H9 (cell line): ENCODE data around the gene BEGAIN. TPM values are rescaled to one million over a fixed set of nuclear protein-coding genes. Genes with fewer than 3 reads are reported as not detected.

Source experiments
- DNase-seq: peaks from one replicate; pipeline ENCODE4 v3.0.0-alpha.2; 2017
- H2AFZ ChIP-seq: one replicate; pipeline ENCODE4 v1.6.1; 2013; ENCODE audit warnings: mild to moderate bottlenecking, low read length, control low read depth, moderate library complexity
- H2AK5ac ChIP-seq: 2 replicates; pipeline ENCODE4 v1.6.1; 2013; ENCODE audit warnings: low read length, control low read depth, mixed read lengths; ENCODE audit not compliant: insufficient read length
- H2BK120ac ChIP-seq: one replicate; pipeline ENCODE4 v1.6.1; 2013; ENCODE audit warnings: low read depth, mild to moderate bottlenecking, low read length, control low read depth, inconsistent platforms; ENCODE audit not compliant: poor library complexity, severe bottlenecking
- H2BK12ac ChIP-seq: 2 replicates; pipeline ENCODE4 v1.6.1; 2013; ENCODE audit warnings: low read length, control low read depth, mixed read lengths, low read depth; ENCODE audit not compliant: insufficient read length
- H2BK15ac ChIP-seq: 2 replicates; pipeline ENCODE4 v1.6.1; 2013; ENCODE audit warnings: low read depth, low read length, control low read depth
- H2BK20ac ChIP-seq: one replicate; pipeline ENCODE4 v1.6.1; 2013; ENCODE audit warnings: low read depth, mild to moderate bottlenecking, low read length, control low read depth, inconsistent platforms; ENCODE audit not compliant: poor library complexity, severe bottlenecking
- H2BK5ac ChIP-seq: 2 replicates; pipeline ENCODE4 v1.6.1; 2013; ENCODE audit warnings: low read length, control low read depth, mixed read lengths; ENCODE audit not compliant: insufficient read length
- H3K14ac ChIP-seq: 2 replicates; pipeline ENCODE4 v1.6.1; 2013; ENCODE audit warnings: low read length, control low read depth; ENCODE audit not compliant: insufficient read depth
- H3K18ac ChIP-seq: 2 replicates; pipeline ENCODE4 v1.6.1; 2013; ENCODE audit warnings: low read depth, mild to moderate bottlenecking, mixed read lengths, low read length, control low read depth; ENCODE audit not compliant: insufficient read length
- H3K23ac ChIP-seq: 2 replicates; pipeline ENCODE4 v1.6.1; 2013; ENCODE audit warnings: low read length, control low read depth, mixed read lengths, low read depth; ENCODE audit not compliant: insufficient read length
- H3K23me2 ChIP-seq: 2 replicates; pipeline ENCODE4 v1.6.1; 2013; ENCODE audit warnings: low read depth, mild to moderate bottlenecking, mixed read lengths, low read length, control low read depth; ENCODE audit not compliant: insufficient read length, poor library complexity, severe bottlenecking
- H3K27ac ChIP-seq: 2 replicates; pipeline ENCODE4 v1.5.1; 2013; ENCODE audit warnings: low read length, control low read depth, mixed read lengths, low read depth; ENCODE audit not compliant: insufficient read length
- H3K27me3 ChIP-seq: 2 replicates; pipeline ENCODE4 v1.6.1; 2013; ENCODE audit warnings: low read length, control low read depth, inconsistent platforms; ENCODE audit not compliant: insufficient read depth
- H3K4ac ChIP-seq: 2 replicates; pipeline ENCODE4 v1.6.1; 2013; ENCODE audit warnings: low read depth, mild to moderate bottlenecking, control low read depth, inconsistent platforms, low read length, moderate library complexity
- H3K4me1 ChIP-seq: 2 replicates; pipeline ENCODE4 v1.6.1; 2013; ENCODE audit warnings: low read length, control low read depth, inconsistent platforms; ENCODE audit not compliant: insufficient read depth
- H3K4me2 ChIP-seq: 2 replicates; pipeline ENCODE4 v1.6.1; 2013; ENCODE audit warnings: low read length, control low read depth, mixed read lengths; ENCODE audit not compliant: insufficient read length, insufficient read depth
- H3K56ac ChIP-seq: 2 replicates; pipeline ENCODE4 v1.6.1; 2013; ENCODE audit warnings: low read depth, mild to moderate bottlenecking, mixed read lengths, low read length, control low read depth; ENCODE audit not compliant: insufficient read length
- H3K79me1 ChIP-seq: 2 replicates; pipeline ENCODE4 v1.6.1; 2013; ENCODE audit warnings: low read depth, mild to moderate bottlenecking, moderate library complexity, low read length, control low read depth, inconsistent platforms; ENCODE audit not compliant: insufficient read depth, poor library complexity, severe bottlenecking
- H3K79me2 ChIP-seq: 2 replicates; pipeline ENCODE4 v1.6.1; 2013; ENCODE audit warnings: low read length, control low read depth, inconsistent platforms; ENCODE audit not compliant: insufficient read depth
- H3K9ac ChIP-seq: 2 replicates; pipeline ENCODE4 v1.6.1; 2013; ENCODE audit warnings: low read length, control low read depth, mixed read lengths; ENCODE audit not compliant: insufficient read length; ENCODE audit errors: extremely low read depth
- H3K9me3 ChIP-seq: one replicate; pipeline ENCODE4 v1.6.1; 2013; ENCODE audit warnings: low read depth, low read length, inconsistent platforms; ENCODE audit not compliant: control insufficient read depth
- H3T11ph ChIP-seq: one replicate; pipeline ENCODE4 v1.6.1; 2013; ENCODE audit warnings: mild to moderate bottlenecking, low read length, control low read depth, inconsistent platforms
- H4K20me1 ChIP-seq: one replicate; pipeline ENCODE4 v1.6.1; 2013; ENCODE audit not compliant: control insufficient read depth, insufficient read length, insufficient read depth
- H4K5ac ChIP-seq: 2 replicates; pipeline ENCODE4 v1.6.1; 2013; ENCODE audit warnings: low read depth, mild to moderate bottlenecking, mixed read lengths, low read length, control low read depth; ENCODE audit not compliant: insufficient read length
- H4K8ac ChIP-seq: replicated peaks from 2 replicates; pipeline ENCODE4 v1.6.1; 2013; ENCODE audit warnings: low read length, control low read depth, mixed read lengths, low read depth; ENCODE audit not compliant: insufficient read length
- H4K91ac ChIP-seq: 2 replicates; pipeline ENCODE4 v1.6.1; 2013; ENCODE audit warnings: low read depth, mild to moderate bottlenecking, moderate library complexity, mixed read lengths, low read length, control low read depth; ENCODE audit not compliant: insufficient read length
- H3K27ac Mint-ChIP-seq, 3 experiments: 2 replicates in 2 of 3; 3 replicates in 1 of 3; pipeline ENCODE4 v1.8.0; 2020 to 2021; ENCODE audit warnings: mixed read lengths in 3 of 3, mild to moderate bottlenecking in 1 of 3, moderate library complexity in 1 of 3
- H3K27me3 Mint-ChIP-seq: 2 replicates; pipeline ENCODE4 v1.8.0; 2021; ENCODE audit warnings: low read depth, mild to moderate bottlenecking, moderate library complexity, mixed read lengths
- H3K36me3 Mint-ChIP-seq, 3 experiments: 2 replicates in 2 of 3; 3 replicates in 1 of 3; pipeline ENCODE4 v1.8.0; 2020 to 2021; ENCODE audit warnings: low read depth in 3 of 3, mixed read lengths in 3 of 3; ENCODE audit not compliant: insufficient read depth in 1 of 3
- H3K4me1 Mint-ChIP-seq, 2 experiments: 2 replicates each; pipeline ENCODE4 v1.8.0; 2020; ENCODE audit warnings: mixed read lengths in 2 of 2
- H3K4me3 Mint-ChIP-seq, 2 experiments: 2 replicates in 1 of 2; 3 replicates in 1 of 2; pipeline ENCODE4 v1.8.0; 2020 to 2021; ENCODE audit warnings: mild to moderate bottlenecking in 2 of 2, mixed read lengths in 2 of 2, moderate library complexity in 1 of 2
- H3K9me3 Mint-ChIP-seq, 2 experiments: 2 replicates in 1 of 2; 3 replicates in 1 of 2; pipeline ENCODE4 v1.8.0; 2020; ENCODE audit warnings: mild to moderate bottlenecking in 2 of 2, mixed read lengths in 2 of 2, moderate library complexity in 1 of 2
- CTCF ChIP-seq: fragments of 200-600 bp; sonication (generic); conservative IDR thresholded peaks from 3 replicates; pipeline ENCODE4 v1.8.0; 2021; ENCODE audit warnings: antibody characterized with exemption, mild to moderate bottlenecking
- WGBS: extraction: QIAGEN DNeasy Blood & Tissue Kit; methylation state at CpG from one replicate; pipeline ENCODE4 v1.1.7; 2013; ENCODE audit warnings: missing lambda C conversion rate, low lambda C conversion rate, mixed read lengths; ENCODE audit not compliant: insufficient read length; ENCODE audit errors: extremely low coverage; 5-methylcytosine and 5-hydroxymethylcytosine counted together
- total RNA-seq: library from RNA; stranded (reverse); gene quantifications from 2 replicates; pipeline ENCODE4 v1.2.1, GENCODE V29; 2021

The BEGAIN gene
- total RNA-seq, 1 experiment from 2014 or later: 2.6 TPM

GRCh38 chr14:100609331-100609870, 22.2 kb upstream of the BEGAIN start:
- WGBS: no CpG with 5 or more reads among the region's 14 CpGs
- no peak overlapping the region; a peak in 1 of 5 replicates for H3K4me3 Mint-ChIP-seq
- no peaks in the 10 kb centered on the region for H3K23me2 ChIP-seq
- H3K4me1 ChIP-seq: no peaks in the 10 kb centered on the region
- peaks cover 6 to 8% of the 10 kb centered on the region in 2 experiments; a peak in 3 of 4 replicates for H3K4me1 Mint-ChIP-seq
- no peak overlapping the region for H3K14ac ChIP-seq
- H3K79me2 ChIP-seq: no peaks in the 10 kb centered on the region
- H3K27ac Mint-ChIP-seq: no peak overlapping the region
- no peak overlapping the region for H3K18ac ChIP-seq
- no peak overlapping the region for H2AK5ac ChIP-seq
- H2BK20ac ChIP-seq: no peak overlapping the region
- H2BK5ac ChIP-seq: no peak overlapping the region
- no peak overlapping the region for H3K9ac ChIP-seq
- no peaks in the 10 kb centered on the region for H3K9me3 ChIP-seq
- H4K5ac ChIP-seq: no peak overlapping the region
- H4K8ac ChIP-seq: no peak overlapping the region
- no peak overlapping the region for H3K4me2 ChIP-seq
- H2BK15ac ChIP-seq: no peak overlapping the region
- no peaks in the 10 kb centered on the region for H4K20me1 ChIP-seq
- H3K9me3 Mint-ChIP-seq: no peaks in the 10 kb centered on the region
- H3K27ac ChIP-seq: no peak overlapping the region
- no peak overlapping the region for H2AFZ ChIP-seq
- H4K91ac ChIP-seq: no peak overlapping the region
- no peak overlapping the region for H3K56ac ChIP-seq
- no peak for TF ChIP-seq CTCF
- no peak overlapping the region for H3K23ac ChIP-seq
- H3K27me3 Mint-ChIP-seq: peaks cover 6% of the 10 kb centered on the region
- no peaks in the 10 kb centered on the region for H3K79me1 ChIP-seq
- no peaks in the 10 kb centered on the region for H3K36me3 Mint-ChIP-seq
- no peak overlapping the region for H2BK12ac ChIP-seq
- H3T11ph ChIP-seq: no peak overlapping the region
- no peak overlapping the region for H3K4ac ChIP-seq
- peak; percentile 17 for DNase-seq
- H2BK120ac ChIP-seq: no peak overlapping the region
- no peaks in the 10 kb centered on the region for H3K27me3 ChIP-seq
